H1 (cell line): ENCODE results near the gene MYLK. TPM values are rescaled to one million over a fixed set of nuclear protein-coding genes. Genes with fewer than 3 reads are reported as not detected.

Experiments used
- CBX5 ChIP-seq: fragments of 300-800, 300-1000 bp; sonication (generic); IDR thresholded peaks from 2 replicates; pipeline ENCODE4 v1.7.1; 2016; ENCODE audit warnings: antibody characterized with exemption, low read length, low read depth
- NRF1 ChIP-seq: IDR thresholded peaks from 2 replicates; pipeline ENCODE4 v1.6.1; 2011; ENCODE audit warnings: mild to moderate bottlenecking, low read depth, low read length, improper control_type of control experiment
- polyA plus RNA-seq, 7 experiments: library from polyadenylated mRNA; depleted of rRNA in 3 of 7; stranded (reverse) in 5 of 7; unstranded in 2 of 7; fragments of >200 nt in 5 of 7; fragments of 200-250 nt in 2 of 7; gene quantifications; 1 replicate in 5 of 7; 2 replicates in 1 of 7; 4 replicates in 1 of 7; pipeline versions ENCODE4 v1.2.1 to v1.2.3, GENCODE V29; 2011 to 2013; ENCODE audit warnings: missing spikeins in 2 of 7, mixed read lengths in 2 of 7
- total RNA-seq: library from RNA; stranded (reverse); fragmentation: NEBNext Ultra II Directional; extraction: Animal tissue kit (Norgen Biotek cat#: 25700); gene quantifications from 2 replicates; pipeline ENCODE4 v1.2.1, GENCODE V29; 2021
- TF ChIP-seq, protein P1 (sequence below): IDR thresholded peaks from 2 replicates; pipeline ENCODE4 v1.6.1; 2012; ENCODE audit warnings: low read length, inconsistent platforms
- TF ChIP-seq, protein P2 (sequence below): fragments of 300-600 bp; sonication (generic); IDR thresholded peaks from 2 replicates; pipeline ENCODE4 v1.7.1; 2012; ENCODE audit warnings: low read length, moderate library complexity, mild to moderate bottlenecking, inconsistent platforms; ENCODE audit not compliant: insufficient replicate concordance

Gene MYLK
- total and polyA plus RNA-seq, 2 of the 8 experiments (the other 6 are each of a cell fraction or from before 2014, with no cell fraction given), result 11.6 to 21.3 TPM

DNA sequence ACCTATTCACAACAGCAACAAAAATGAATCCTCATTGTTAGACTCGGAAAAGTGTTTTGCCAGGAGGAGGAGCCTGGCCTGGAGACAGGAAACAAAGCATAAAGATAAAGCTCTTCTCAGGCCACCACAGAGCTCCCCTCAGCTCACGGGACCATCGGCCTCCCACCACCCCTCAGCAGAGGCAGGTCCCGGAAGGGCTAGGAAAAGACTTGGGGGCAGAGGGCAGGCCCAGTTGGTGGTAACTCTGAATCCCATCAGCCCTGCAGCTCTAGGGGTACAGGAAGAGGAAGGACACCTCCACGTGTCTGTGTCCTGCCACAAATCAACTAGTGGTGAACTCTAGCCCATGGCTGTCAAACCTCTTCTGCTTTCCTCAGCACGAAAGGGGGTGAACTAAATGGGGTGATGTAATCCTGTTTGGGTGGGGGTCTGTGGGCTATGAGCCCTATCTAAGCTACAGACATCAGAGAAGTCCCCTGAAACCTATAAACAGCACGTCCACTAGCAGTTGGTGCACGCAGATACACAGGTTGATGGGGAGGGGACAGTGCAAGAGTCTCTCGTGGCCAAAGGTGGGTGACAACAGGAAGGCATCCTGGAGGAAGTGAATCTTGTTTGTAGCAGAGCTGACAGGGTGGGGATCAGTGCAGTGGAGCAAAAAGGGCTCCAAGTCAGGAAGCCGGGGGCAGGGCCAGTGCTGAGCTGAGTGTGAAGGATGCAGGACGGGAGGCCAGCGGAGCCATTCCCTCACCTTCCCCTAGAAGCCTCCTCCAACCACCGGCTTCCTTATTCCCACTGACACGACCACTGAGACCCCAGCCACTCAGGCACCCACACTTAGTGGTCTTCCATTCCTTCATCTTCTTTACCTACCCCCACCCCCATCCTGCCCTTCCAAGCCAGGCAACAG, 188.1 kb downstream of the MYLK start (continued):
- TF ChIP-seq, protein P1, sequence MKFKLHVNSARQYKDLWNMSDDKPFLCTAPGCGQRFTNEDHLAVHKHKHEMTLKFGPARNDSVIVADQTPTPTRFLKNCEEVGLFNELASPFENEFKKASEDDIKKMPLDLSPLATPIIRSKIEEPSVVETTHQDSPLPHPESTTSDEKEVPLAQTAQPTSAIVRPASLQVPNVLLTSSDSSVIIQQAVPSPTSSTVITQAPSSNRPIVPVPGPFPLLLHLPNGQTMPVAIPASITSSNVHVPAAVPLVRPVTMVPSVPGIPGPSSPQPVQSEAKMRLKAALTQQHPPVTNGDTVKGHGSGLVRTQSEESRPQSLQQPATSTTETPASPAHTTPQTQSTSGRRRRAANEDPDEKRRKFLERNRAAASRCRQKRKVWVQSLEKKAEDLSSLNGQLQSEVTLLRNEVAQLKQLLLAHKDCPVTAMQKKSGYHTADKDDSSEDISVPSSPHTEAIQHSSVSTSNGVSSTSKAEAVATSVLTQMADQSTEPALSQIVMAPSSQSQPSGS, result no peak
- TF ChIP-seq, protein P2, sequence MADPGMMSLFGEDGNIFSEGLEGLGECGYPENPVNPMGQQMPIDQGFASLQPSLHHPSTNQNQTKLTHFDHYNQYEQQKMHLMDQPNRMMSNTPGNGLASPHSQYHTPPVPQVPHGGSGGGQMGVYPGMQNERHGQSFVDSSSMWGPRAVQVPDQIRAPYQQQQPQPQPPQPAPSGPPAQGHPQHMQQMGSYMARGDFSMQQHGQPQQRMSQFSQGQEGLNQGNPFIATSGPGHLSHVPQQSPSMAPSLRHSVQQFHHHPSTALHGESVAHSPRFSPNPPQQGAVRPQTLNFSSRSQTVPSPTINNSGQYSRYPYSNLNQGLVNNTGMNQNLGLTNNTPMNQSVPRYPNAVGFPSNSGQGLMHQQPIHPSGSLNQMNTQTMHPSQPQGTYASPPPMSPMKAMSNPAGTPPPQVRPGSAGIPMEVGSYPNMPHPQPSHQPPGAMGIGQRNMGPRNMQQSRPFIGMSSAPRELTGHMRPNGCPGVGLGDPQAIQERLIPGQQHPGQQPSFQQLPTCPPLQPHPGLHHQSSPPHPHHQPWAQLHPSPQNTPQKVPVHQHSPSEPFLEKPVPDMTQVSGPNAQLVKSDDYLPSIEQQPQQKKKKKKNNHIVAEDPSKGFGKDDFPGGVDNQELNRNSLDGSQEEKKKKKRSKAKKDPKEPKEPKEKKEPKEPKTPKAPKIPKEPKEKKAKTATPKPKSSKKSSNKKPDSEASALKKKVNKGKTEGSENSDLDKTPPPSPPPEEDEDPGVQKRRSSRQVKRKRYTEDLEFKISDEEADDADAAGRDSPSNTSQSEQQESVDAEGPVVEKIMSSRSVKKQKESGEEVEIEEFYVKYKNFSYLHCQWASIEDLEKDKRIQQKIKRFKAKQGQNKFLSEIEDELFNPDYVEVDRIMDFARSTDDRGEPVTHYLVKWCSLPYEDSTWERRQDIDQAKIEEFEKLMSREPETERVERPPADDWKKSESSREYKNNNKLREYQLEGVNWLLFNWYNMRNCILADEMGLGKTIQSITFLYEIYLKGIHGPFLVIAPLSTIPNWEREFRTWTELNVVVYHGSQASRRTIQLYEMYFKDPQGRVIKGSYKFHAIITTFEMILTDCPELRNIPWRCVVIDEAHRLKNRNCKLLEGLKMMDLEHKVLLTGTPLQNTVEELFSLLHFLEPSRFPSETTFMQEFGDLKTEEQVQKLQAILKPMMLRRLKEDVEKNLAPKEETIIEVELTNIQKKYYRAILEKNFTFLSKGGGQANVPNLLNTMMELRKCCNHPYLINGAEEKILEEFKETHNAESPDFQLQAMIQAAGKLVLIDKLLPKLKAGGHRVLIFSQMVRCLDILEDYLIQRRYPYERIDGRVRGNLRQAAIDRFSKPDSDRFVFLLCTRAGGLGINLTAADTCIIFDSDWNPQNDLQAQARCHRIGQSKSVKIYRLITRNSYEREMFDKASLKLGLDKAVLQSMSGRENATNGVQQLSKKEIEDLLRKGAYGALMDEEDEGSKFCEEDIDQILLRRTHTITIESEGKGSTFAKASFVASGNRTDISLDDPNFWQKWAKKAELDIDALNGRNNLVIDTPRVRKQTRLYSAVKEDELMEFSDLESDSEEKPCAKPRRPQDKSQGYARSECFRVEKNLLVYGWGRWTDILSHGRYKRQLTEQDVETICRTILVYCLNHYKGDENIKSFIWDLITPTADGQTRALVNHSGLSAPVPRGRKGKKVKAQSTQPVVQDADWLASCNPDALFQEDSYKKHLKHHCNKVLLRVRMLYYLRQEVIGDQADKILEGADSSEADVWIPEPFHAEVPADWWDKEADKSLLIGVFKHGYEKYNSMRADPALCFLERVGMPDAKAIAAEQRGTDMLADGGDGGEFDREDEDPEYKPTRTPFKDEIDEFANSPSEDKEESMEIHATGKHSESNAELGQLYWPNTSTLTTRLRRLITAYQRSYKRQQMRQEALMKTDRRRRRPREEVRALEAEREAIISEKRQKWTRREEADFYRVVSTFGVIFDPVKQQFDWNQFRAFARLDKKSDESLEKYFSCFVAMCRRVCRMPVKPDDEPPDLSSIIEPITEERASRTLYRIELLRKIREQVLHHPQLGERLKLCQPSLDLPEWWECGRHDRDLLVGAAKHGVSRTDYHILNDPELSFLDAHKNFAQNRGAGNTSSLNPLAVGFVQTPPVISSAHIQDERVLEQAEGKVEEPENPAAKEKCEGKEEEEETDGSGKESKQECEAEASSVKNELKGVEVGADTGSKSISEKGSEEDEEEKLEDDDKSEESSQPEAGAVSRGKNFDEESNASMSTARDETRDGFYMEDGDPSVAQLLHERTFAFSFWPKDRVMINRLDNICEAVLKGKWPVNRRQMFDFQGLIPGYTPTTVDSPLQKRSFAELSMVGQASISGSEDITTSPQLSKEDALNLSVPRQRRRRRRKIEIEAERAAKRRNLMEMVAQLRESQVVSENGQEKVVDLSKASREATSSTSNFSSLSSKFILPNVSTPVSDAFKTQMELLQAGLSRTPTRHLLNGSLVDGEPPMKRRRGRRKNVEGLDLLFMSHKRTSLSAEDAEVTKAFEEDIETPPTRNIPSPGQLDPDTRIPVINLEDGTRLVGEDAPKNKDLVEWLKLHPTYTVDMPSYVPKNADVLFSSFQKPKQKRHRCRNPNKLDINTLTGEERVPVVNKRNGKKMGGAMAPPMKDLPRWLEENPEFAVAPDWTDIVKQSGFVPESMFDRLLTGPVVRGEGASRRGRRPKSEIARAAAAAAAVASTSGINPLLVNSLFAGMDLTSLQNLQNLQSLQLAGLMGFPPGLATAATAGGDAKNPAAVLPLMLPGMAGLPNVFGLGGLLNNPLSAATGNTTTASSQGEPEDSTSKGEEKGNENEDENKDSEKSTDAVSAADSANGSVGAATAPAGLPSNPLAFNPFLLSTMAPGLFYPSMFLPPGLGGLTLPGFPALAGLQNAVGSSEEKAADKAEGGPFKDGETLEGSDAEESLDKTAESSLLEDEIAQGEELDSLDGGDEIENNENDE, result no peak
- TF ChIP-seq NRF1 (no peak), CBX5 (no peak)
- TF ChIP-seq, all 59 proteins: peak for 0
